ENCODE measurements around the gene SOX1.

Gene SOX1

GRCh38 chr13:112112534-112113276 is 45.8 kb downstream of the SOX1 start:
- Histone ChIP-seq H3K27me3 (replicated peaks; ENCODE audit: control insufficient read depth, insufficient read depth, low read length) (peaks cover 12% of the 10 kb centered on the region), H3K4me3 (ENCODE audit: low read length) (no peak overlapping the region)
- no peak for DNase-seq (ENCODE audit: low read depth)

GRCh38 chr13:112113348-112113747 is 46.4 kb downstream of the SOX1 start:
- H3K27me3 ChIP-seq (replicated peaks; ENCODE audit: control insufficient read depth, insufficient read depth, low read length) = peaks cover 9% of the 10 kb centered on the region
- H3K9me3 ChIP-seq (ENCODE audit: control insufficient read depth, low read length) = no peaks in the 10 kb centered on the region
- no peak overlapping the region for H3K9ac ChIP-seq (ENCODE audit: low read length)
- H3K36me3 ChIP-seq (ENCODE audit: control insufficient read depth, insufficient read depth, low read length, severe bottlenecking) = no peaks in the 10 kb centered on the region
- no peaks in the 10 kb centered on the region for H3K4me1 ChIP-seq (ENCODE audit: control insufficient read depth, insufficient read depth, low read length)
- no peak overlapping the region for H3K4me3 ChIP-seq (ENCODE audit: low read length)
- no peak for DNase-seq (ENCODE audit: low read depth)

More at GRCh38 chr13:112112534-112113276, 45.8 kb downstream of the SOX1 start:
- Histone ChIP-seq H3K9me3 (ENCODE audit: control insufficient read depth, low read length) (no peaks in the 10 kb centered on the region), H3K9ac (ENCODE audit: low read length) (no peak overlapping the region), H3K4me1 (ENCODE audit: control insufficient read depth, insufficient read depth, low read length) (no peaks in the 10 kb centered on the region), H3K36me3 (ENCODE audit: control insufficient read depth, insufficient read depth, low read length, severe bottlenecking) (no peaks in the 10 kb centered on the region)

DNA sequence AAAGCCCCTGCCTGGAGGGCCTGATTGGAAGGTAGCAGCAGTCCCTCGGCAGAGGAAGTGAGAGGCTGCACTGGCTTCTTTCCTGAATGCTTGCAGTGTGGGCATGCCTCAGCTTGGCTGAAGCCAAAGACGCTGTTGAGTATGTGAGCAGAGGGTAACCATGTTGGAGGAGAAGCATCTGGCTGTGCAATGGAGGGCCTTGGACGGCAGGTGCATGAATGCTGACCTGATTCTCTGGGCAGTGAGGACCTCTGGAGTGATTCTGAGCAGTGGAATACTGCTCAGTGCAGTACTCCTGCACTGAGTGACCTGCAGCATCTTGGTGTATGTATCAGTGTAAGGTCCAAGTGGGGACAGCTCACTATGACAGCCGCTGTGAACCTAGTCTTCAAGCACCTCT is 46.9 kb downstream of the SOX1 start:
- Histone ChIP-seq H3K9ac (ENCODE audit: low read length) (no peak overlapping the region), H3K9me3 (ENCODE audit: control insufficient read depth, low read length) (no peaks in the 10 kb centered on the region), H3K36me3 (ENCODE audit: control insufficient read depth, insufficient read depth, low read length, severe bottlenecking) (no peaks in the 10 kb centered on the region), H3K27me3 (replicated peaks; ENCODE audit: control insufficient read depth, insufficient read depth, low read length) (peaks cover 4% of the 10 kb centered on the region), H3K4me3 (ENCODE audit: low read length) (no peak overlapping the region), H3K4me1 (ENCODE audit: control insufficient read depth, insufficient read depth, low read length) (no peaks in the 10 kb centered on the region)
- DNase-seq (ENCODE audit: low read depth) = no peak

DNA sequence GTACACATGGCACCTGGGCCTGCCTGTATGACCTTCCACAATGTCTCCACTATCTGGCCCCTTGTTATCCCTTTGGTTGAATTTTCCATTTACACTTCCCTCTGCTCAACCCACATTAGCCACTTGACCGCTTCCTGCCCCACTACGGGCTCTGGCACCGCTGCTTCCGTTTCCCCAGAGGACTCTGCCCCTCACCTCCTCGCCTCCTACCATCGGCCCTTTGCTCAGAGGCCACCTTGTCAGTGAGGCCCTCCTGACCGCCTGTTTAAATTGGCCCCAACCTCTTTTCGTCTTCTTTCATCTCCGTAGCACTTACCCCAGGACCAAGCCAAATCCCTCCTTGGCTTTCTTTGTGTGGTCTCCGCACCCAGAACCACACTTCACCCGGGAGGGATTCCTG is 47.4 kb downstream of the SOX1 start:
- Histone ChIP-seq H3K27me3 (replicated peaks; ENCODE audit: control insufficient read depth, insufficient read depth, low read length) (peaks cover 4% of the 10 kb centered on the region), H3K4me1 (ENCODE audit: control insufficient read depth, insufficient read depth, low read length) (no peaks in the 10 kb centered on the region), H3K4me3 (ENCODE audit: low read length) (no peak overlapping the region), H3K36me3 (ENCODE audit: control insufficient read depth, insufficient read depth, low read length, severe bottlenecking) (no peaks in the 10 kb centered on the region), H3K9me3 (ENCODE audit: control insufficient read depth, low read length) (no peaks in the 10 kb centered on the region), H3K9ac (ENCODE audit: low read length) (no peak overlapping the region)
- DNase-seq (ENCODE audit: low read depth) = no peak

DNA sequence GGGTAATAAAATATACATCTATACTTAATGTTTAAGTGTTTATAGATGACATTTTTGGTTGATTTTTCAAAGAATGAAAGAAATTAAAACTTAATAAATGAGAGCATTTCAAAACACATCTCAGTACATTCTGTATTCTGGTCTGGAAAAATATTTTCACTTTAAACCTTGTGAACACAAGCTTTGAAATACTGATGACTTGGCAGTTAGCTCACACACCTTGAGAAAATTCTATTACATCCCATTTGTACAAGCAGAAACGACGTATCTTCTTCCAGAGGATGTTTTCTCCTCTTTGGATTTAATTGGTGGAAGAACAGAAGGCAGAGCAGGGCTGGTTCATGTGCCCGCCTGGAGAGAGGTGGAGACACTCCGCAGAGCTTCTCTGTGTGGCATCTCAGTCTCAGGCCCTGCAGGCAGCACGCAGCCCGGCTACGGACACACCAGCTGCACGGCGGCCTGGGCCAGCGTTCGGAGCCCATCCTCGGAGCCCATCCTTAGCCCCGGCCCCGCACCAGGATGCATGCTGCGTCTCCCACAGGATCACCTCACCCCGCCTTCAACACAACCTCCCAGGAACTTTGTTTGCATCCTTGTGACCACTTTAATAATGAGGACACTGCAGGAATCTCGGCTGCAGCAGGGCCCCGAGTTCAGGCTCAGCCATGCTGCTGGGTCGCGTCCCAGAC is 48.6 kb downstream of the SOX1 start:
- Histone ChIP-seq H3K4me1 (ENCODE audit: control insufficient read depth, insufficient read depth, low read length) (no peaks in the 10 kb centered on the region), H3K4me3 (ENCODE audit: low read length) (no peak overlapping the region), H3K9ac (ENCODE audit: low read length) (no peak overlapping the region), H3K27me3 (replicated peaks; ENCODE audit: control insufficient read depth, insufficient read depth, low read length) (peaks cover 4% of the 10 kb centered on the region), H3K36me3 (ENCODE audit: control insufficient read depth, insufficient read depth, low read length, severe bottlenecking) (no peaks in the 10 kb centered on the region), H3K9me3 (ENCODE audit: control insufficient read depth, low read length) (no peaks in the 10 kb centered on the region)
- DNase-seq (ENCODE audit: low read depth) = no peak

- no peak overlapping the region for H3K9ac ChIP-seq (ENCODE audit: low read length)
- no peak overlapping the region for H3K4me3 ChIP-seq (ENCODE audit: low read length)
- no peaks in the 10 kb centered on the region for H3K27me3 ChIP-seq (replicated peaks; ENCODE audit: control insufficient read depth, insufficient read depth, low read length)
- DNase-seq (ENCODE audit: low read depth) = no peak
- H3K4me1 ChIP-seq (ENCODE audit: control insufficient read depth, insufficient read depth, low read length) = no peaks in the 10 kb centered on the region
- H3K9me3 ChIP-seq (ENCODE audit: control insufficient read depth, low read length) = no peaks in the 10 kb centered on the region
- no peaks in the 10 kb centered on the region for H3K36me3 ChIP-seq (ENCODE audit: control insufficient read depth, insufficient read depth, low read length, severe bottlenecking)
Measured at GRCh38 chr13:112116187-112116950, 49.4 kb downstream of the SOX1 start.

- Histone ChIP-seq H3K4me1 (ENCODE audit: control insufficient read depth, insufficient read depth, low read length) (no peaks in the 10 kb centered on the region), H3K27me3 (replicated peaks; ENCODE audit: control insufficient read depth, insufficient read depth, low read length) (no peaks in the 10 kb centered on the region), H3K36me3 (ENCODE audit: control insufficient read depth, insufficient read depth, low read length, severe bottlenecking) (no peaks in the 10 kb centered on the region), H3K9ac (ENCODE audit: low read length) (no peak overlapping the region), H3K4me3 (ENCODE audit: low read length) (no peak overlapping the region), H3K9me3 (ENCODE audit: control insufficient read depth, low read length) (no peaks in the 10 kb centered on the region)
- DNase-seq (ENCODE audit: low read depth) = no peak
Measured at GRCh38 chr13:112117258-112117954, 50.5 kb downstream of the SOX1 start.

DNA sequence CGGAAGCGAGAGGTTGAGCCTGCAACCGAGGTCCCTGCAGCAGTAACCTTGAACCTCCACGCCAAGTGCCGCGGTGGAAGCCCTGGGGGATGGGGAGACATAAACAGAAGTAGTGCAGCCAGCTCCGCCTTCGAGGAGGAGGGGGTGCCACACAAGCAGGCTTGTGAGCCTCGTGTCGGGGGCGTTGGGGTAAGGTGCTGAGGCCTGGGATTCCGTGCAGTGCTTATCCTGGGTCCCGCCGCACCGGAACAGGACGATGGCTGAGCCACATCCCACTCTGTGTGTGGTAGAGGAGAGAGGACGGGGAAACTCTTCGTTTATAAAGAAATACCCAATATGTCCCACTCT is 51.0 kb downstream of the SOX1 start:
- H3K9me3 ChIP-seq (ENCODE audit: control insufficient read depth, low read length) = no peaks in the 10 kb centered on the region
- H3K27me3 ChIP-seq (replicated peaks; ENCODE audit: control insufficient read depth, insufficient read depth, low read length) = no peaks in the 10 kb centered on the region
- no peak for DNase-seq (ENCODE audit: low read depth)
- H3K4me1 ChIP-seq (ENCODE audit: control insufficient read depth, insufficient read depth, low read length) = no peaks in the 10 kb centered on the region
- no peaks in the 10 kb centered on the region for H3K36me3 ChIP-seq (ENCODE audit: control insufficient read depth, insufficient read depth, low read length, severe bottlenecking)
- H3K4me3 ChIP-seq (ENCODE audit: low read length) = no peak overlapping the region
- H3K9ac ChIP-seq (ENCODE audit: low read length) = no peak overlapping the region

DNA sequence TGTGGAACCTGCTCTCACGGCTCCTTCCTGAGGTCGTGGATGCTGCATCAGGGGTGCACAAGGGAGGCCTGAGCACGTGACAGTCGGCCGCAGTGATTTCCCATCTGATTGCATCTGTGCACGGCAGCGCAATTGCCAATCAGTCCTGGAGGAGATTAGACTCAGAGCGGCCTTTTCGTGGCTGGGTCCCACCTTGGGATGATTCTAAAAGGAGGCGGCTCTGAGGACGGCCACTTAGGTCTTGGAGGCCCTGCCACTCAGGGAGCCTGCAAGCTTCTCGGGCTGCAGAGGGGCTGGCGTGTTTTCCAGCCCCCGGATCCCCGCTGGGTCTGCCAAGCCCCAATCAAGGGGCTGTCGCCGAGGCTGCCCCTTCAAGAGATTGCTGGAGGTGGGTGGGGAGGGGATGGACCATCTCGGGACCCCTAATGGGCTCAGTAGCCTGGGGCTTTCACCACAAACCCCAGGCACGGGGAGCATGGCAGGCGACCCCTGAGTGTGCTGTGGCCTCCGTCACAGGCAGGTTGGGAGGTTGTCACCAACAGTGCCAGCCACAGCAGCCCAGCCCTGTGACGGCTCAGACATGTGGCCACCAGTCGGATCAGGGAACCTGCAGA is 51.6 kb downstream of the SOX1 start:
- no peaks in the 10 kb centered on the region for H3K27me3 ChIP-seq (replicated peaks; ENCODE audit: control insufficient read depth, insufficient read depth, low read length)
- no peaks in the 10 kb centered on the region for H3K4me1 ChIP-seq (ENCODE audit: control insufficient read depth, insufficient read depth, low read length)
- no peak overlapping the region for H3K4me3 ChIP-seq (ENCODE audit: low read length)
- H3K9ac ChIP-seq (ENCODE audit: low read length) = no peak overlapping the region
- no peaks in the 10 kb centered on the region for H3K9me3 ChIP-seq (ENCODE audit: control insufficient read depth, low read length)
- H3K36me3 ChIP-seq (ENCODE audit: control insufficient read depth, insufficient read depth, low read length, severe bottlenecking) = no peaks in the 10 kb centered on the region
- no peak for DNase-seq (ENCODE audit: low read depth)

- no peaks in the 10 kb centered on the region for H3K9me3 ChIP-seq (ENCODE audit: control insufficient read depth, low read length)
- H3K27me3 ChIP-seq (replicated peaks; ENCODE audit: control insufficient read depth, insufficient read depth, low read length) = no peaks in the 10 kb centered on the region
- H3K4me3 ChIP-seq (ENCODE audit: low read length) = no peak overlapping the region
- H3K36me3 ChIP-seq (ENCODE audit: control insufficient read depth, insufficient read depth, low read length, severe bottlenecking) = no peaks in the 10 kb centered on the region
- no peaks in the 10 kb centered on the region for H3K4me1 ChIP-seq (ENCODE audit: control insufficient read depth, insufficient read depth, low read length)
- H3K9ac ChIP-seq (ENCODE audit: low read length) = no peak overlapping the region
- no peak for DNase-seq (ENCODE audit: low read depth)
Measured at GRCh38 chr13:112119192-112120030, 52.5 kb downstream of the SOX1 start.

Measured in adipocyte (in vitro differentiated cells).